PC-9 (cell line): Measurements from ENCODE around the gene RENBP.

Source experiments
- EZH2 ChIP-seq: fragments of 200-600 bp; sonication (generic); IDR thresholded peaks from 2 replicates; pipeline ENCODE4 v1.8.0; 2017; ENCODE audit warnings: antibody characterized with exemption, low read depth
- TF ChIP-seq, protein P1 (sequence below): fragments of 200-600 bp; sonication (generic); conservative IDR thresholded peaks from 2 replicates; pipeline ENCODE4 v1.6.1; 2017; ENCODE audit warnings: mixed run types, antibody characterized with exemption, mild to moderate bottlenecking, moderate library complexity

DNA sequence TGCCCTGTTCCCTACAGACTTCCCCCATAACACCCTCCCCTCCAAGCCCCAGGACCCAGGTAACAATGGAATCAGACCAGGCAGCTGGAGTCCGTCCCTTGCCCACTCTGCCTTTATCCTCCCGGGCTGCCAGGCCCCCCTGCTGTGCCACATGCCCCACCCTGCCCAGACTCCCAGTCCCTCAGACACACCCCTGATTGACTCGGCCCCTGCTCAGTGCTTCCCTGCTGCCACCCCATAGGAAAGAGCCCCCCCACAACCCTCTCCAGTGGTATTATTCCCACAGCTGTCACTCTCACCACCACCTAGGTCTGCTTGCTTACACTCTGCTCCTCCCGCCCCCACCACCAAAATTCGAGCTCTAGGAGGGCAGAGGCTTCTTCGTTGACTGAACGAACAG, 4.9 kb downstream of the RENBP start:
- no peak for TF ChIP-seq EZH2
- TF ChIP-seq, protein P1, sequence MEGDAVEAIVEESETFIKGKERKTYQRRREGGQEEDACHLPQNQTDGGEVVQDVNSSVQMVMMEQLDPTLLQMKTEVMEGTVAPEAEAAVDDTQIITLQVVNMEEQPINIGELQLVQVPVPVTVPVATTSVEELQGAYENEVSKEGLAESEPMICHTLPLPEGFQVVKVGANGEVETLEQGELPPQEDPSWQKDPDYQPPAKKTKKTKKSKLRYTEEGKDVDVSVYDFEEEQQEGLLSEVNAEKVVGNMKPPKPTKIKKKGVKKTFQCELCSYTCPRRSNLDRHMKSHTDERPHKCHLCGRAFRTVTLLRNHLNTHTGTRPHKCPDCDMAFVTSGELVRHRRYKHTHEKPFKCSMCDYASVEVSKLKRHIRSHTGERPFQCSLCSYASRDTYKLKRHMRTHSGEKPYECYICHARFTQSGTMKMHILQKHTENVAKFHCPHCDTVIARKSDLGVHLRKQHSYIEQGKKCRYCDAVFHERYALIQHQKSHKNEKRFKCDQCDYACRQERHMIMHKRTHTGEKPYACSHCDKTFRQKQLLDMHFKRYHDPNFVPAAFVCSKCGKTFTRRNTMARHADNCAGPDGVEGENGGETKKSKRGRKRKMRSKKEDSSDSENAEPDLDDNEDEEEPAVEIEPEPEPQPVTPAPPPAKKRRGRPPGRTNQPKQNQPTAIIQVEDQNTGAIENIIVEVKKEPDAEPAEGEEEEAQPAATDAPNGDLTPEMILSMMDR = no peak
